Measurements from ENCODE around the gene ELP6.
"Not testable (repeated sequence)": the region's sequence is repeated elsewhere in the genome, so short reads cannot be mapped to it uniquely, and the experiment has no call there.

Gene ELP6

GRCh38 chr3:47485812-47486211 is 27.7 kb downstream of the ELP6 start:
- Histone ChIP-seq H3K9me3 (ENCODE audit: control insufficient read depth, low read length) (no peaks in the 10 kb centered on the region), H3K4me3 (ENCODE audit: insufficient read depth, low read depth, low read length) (no peak overlapping the region), H3K27me3 (ENCODE audit: control insufficient read depth, insufficient read depth, low read length, poor library complexity, severe bottlenecking) (no peaks in the 10 kb centered on the region), H3K27ac (ENCODE audit: insufficient read depth, low read depth, low read length, poor library complexity, severe bottlenecking) (no peak overlapping the region), H3K36me3 (ENCODE audit: control insufficient read depth, insufficient read depth, low read length) (no peaks in the 10 kb centered on the region), H3K4me1 (ENCODE audit: control insufficient read depth, insufficient read depth, low read length) (peaks cover 6% of the 10 kb centered on the region)
- 86 to 100% methylated on average over 1 to 3 of the region's 3 CpGs for whole genome bisulfite sequencing, 2 experiments

DNA sequence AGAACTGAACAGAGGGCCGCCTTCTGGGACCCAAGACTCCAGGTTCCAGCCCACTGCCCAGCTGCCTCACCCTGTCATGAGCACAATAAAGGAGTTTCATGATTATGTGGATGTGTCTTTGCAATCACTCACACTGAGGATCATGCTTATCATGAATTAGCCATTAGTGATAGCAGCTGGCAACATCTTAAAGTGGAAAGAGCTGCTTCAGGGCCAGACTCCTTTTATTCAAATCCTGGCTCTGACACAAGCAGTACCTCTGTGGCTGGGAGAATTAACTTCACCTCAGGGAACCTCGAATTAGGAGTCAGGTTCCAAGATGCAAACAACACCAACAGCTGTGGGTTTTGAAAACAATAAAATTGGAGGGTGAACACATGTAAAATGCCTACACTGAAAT is 31.1 kb downstream of the ELP6 start:
- Histone ChIP-seq H3K4me1 (ENCODE audit: control insufficient read depth, insufficient read depth, low read length) (peaks cover 6% of the 10 kb centered on the region), H3K27ac (ENCODE audit: insufficient read depth, low read depth, low read length, poor library complexity, severe bottlenecking) (no peak overlapping the region), H3K27me3 (ENCODE audit: control insufficient read depth, insufficient read depth, low read length, poor library complexity, severe bottlenecking) (no peaks in the 10 kb centered on the region), H3K9me3 (ENCODE audit: control insufficient read depth, low read length) (no peaks in the 10 kb centered on the region), H3K36me3 (ENCODE audit: control insufficient read depth, insufficient read depth, low read length) (no peaks in the 10 kb centered on the region), H3K4me3 (ENCODE audit: insufficient read depth, low read depth, low read length) (no peak overlapping the region)
- WGBS, 2 experiments: 18 to 19% methylated on average over 2 of the region's 2 CpGs

DNA sequence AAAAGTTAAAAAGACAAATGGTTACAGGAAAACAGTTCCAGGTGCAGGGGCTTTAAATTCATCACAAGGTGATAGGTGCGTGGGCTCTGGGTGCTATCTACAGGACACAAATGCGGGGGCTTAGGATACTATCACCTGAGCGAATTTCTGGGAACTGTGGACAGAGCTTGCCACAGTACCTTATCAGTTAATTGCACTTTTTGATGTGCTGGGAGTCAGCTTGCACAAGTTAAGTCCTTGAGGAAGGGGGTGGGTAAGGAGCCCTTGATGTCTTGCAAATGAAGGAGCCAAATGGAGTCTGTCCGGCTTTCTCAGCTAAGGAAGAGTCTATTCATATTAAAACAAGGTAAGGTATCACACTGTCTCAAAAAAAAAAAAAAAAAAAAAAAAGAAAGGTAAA is 31.7 kb downstream of the ELP6 start:
- not testable (repeated sequence) for H3K4me3 ChIP-seq (ENCODE audit: insufficient read depth, low read depth, low read length); H3K36me3 ChIP-seq (ENCODE audit: control insufficient read depth, insufficient read depth, low read length); H3K27me3 ChIP-seq (ENCODE audit: control insufficient read depth, insufficient read depth, low read length, poor library complexity, severe bottlenecking); H3K9me3 ChIP-seq (ENCODE audit: control insufficient read depth, low read length); H3K4me1 ChIP-seq (ENCODE audit: control insufficient read depth, insufficient read depth, low read length); H3K27ac ChIP-seq (ENCODE audit: insufficient read depth, low read depth, low read length, poor library complexity, severe bottlenecking)
- 22% methylated on average over 3 to 4 of the region's 4 CpGs for WGBS, 2 experiments

DNA sequence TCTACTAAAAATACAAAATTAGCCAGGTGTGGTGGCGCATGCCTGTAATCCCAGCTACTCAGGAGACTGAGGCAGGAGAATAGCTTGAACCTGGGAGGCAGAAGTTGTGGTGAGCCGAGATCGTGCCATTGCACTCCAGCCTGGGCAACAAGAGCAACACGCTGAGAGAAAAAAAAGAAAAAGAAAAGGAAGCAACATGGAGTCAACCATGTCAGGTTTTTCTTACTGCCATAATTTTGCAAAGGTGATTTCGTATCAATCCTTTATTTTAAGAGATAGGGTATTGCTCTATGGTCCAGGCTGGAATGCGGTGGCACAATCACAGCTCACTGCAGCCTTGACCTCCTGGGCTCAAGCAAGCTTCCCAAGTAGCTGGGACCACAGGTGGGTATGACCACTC is 33.2 kb downstream of the ELP6 start:
- H3K4me1 ChIP-seq (ENCODE audit: control insufficient read depth, insufficient read depth, low read length); H3K4me3 ChIP-seq (ENCODE audit: insufficient read depth, low read depth, low read length); H3K27me3 ChIP-seq (ENCODE audit: control insufficient read depth, insufficient read depth, low read length, poor library complexity, severe bottlenecking); H3K9me3 ChIP-seq (ENCODE audit: control insufficient read depth, low read length); H3K27ac ChIP-seq (ENCODE audit: insufficient read depth, low read depth, low read length, poor library complexity, severe bottlenecking); H3K36me3 ChIP-seq (ENCODE audit: control insufficient read depth, insufficient read depth, low read length): not testable (repeated sequence)
- WGBS, 2 experiments: 93 to 96% methylated on average over 6 of the region's 6 CpGs

GRCh38 chr3:47479826-47480160 is 33.7 kb downstream of the ELP6 start:
- Histone ChIP-seq H3K36me3 (ENCODE audit: control insufficient read depth, insufficient read depth, low read length) (no peaks in the 10 kb centered on the region), H3K27me3 (ENCODE audit: control insufficient read depth, insufficient read depth, low read length, poor library complexity, severe bottlenecking) (no peaks in the 10 kb centered on the region), H3K27ac (ENCODE audit: insufficient read depth, low read depth, low read length, poor library complexity, severe bottlenecking) (no peak overlapping the region), H3K4me1 (ENCODE audit: control insufficient read depth, insufficient read depth, low read length) (peaks cover 6% of the 10 kb centered on the region), H3K4me3 (ENCODE audit: insufficient read depth, low read depth, low read length) (no peak overlapping the region), H3K9me3 (ENCODE audit: control insufficient read depth, low read length) (no peaks in the 10 kb centered on the region)
- 85 to 100% methylated on average over 2 of the region's 2 CpGs for WGBS, 2 experiments

DNA sequence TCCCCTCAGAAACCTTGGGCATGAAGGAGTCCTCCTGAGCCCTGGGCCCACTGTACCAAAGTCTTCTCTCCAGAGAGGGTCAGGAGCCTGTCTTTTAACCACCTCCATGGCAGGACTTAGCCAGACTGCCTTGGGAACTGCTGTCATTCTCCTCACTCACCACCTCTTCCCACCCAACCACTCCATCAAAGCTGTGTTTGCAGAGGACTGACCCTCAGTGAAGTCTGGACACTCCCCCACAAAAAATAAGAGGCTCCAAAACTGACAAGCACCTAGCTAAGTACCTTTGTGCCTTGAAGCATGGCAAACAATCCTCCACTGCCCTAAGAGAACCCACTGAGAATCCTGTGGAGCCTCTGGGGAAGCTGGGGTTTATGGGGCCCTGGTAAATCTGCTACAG is 35.5 kb downstream of the ELP6 start:
- Histone ChIP-seq H3K4me1 (ENCODE audit: control insufficient read depth, insufficient read depth, low read length) (peaks cover 6% of the 10 kb centered on the region), H3K27ac (ENCODE audit: insufficient read depth, low read depth, low read length, poor library complexity, severe bottlenecking) (no peak overlapping the region), H3K9me3 (ENCODE audit: control insufficient read depth, low read length) (no peaks in the 10 kb centered on the region), H3K36me3 (ENCODE audit: control insufficient read depth, insufficient read depth, low read length) (no peaks in the 10 kb centered on the region), H3K4me3 (ENCODE audit: insufficient read depth, low read depth, low read length) (no peak overlapping the region), H3K27me3 (ENCODE audit: control insufficient read depth, insufficient read depth, low read length, poor library complexity, severe bottlenecking) (no peaks in the 10 kb centered on the region)

GRCh38 chr3:47476644-47477199 is 36.8 kb downstream of the ELP6 start:
- WGBS, 2 experiments: 93% methylated on average over 11 of the region's 11 CpGs
- H3K36me3 ChIP-seq (ENCODE audit: control insufficient read depth, insufficient read depth, low read length): no peaks in the 10 kb centered on the region
- H3K9me3 ChIP-seq (ENCODE audit: control insufficient read depth, low read length): no peaks in the 10 kb centered on the region
- H3K4me3 ChIP-seq (ENCODE audit: insufficient read depth, low read depth, low read length): peak overlapping the region; percentile 62
- H3K4me1 ChIP-seq (ENCODE audit: control insufficient read depth, insufficient read depth, low read length): peaks cover under 1% of the 10 kb centered on the region
- no peak overlapping the region for H3K27ac ChIP-seq (ENCODE audit: insufficient read depth, low read depth, low read length, poor library complexity, severe bottlenecking)
- H3K27me3 ChIP-seq (ENCODE audit: control insufficient read depth, insufficient read depth, low read length, poor library complexity, severe bottlenecking): no peaks in the 10 kb centered on the region

DNA sequence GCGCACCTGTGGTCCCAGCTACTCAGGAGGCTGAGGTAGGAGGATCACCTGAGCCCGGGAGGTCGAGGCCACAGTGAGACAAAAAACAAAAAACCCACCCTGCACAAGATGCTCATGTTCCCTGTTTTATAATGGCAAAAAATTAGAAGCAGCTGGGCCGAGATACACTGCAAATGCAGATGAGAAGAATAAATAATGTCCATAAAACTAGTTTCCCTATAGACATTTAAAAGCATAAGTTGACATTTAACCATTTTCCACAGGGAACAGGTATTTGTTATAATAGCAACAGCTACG is 37.2 kb downstream of the ELP6 start:
- Histone ChIP-seq H3K4me1 (ENCODE audit: control insufficient read depth, insufficient read depth, low read length) (no peaks in the 10 kb centered on the region), H3K27ac (ENCODE audit: insufficient read depth, low read depth, low read length, poor library complexity, severe bottlenecking) (no peak overlapping the region), H3K9me3 (ENCODE audit: control insufficient read depth, low read length) (no peaks in the 10 kb centered on the region), H3K4me3 (ENCODE audit: insufficient read depth, low read depth, low read length) (peak overlapping the region; percentile 62), H3K36me3 (ENCODE audit: control insufficient read depth, insufficient read depth, low read length) (no peaks in the 10 kb centered on the region), H3K27me3 (ENCODE audit: control insufficient read depth, insufficient read depth, low read length, poor library complexity, severe bottlenecking) (no peaks in the 10 kb centered on the region)
- WGBS, 2 experiments: 78 to 89% methylated on average over 4 to 5 of the region's 5 CpGs

DNA sequence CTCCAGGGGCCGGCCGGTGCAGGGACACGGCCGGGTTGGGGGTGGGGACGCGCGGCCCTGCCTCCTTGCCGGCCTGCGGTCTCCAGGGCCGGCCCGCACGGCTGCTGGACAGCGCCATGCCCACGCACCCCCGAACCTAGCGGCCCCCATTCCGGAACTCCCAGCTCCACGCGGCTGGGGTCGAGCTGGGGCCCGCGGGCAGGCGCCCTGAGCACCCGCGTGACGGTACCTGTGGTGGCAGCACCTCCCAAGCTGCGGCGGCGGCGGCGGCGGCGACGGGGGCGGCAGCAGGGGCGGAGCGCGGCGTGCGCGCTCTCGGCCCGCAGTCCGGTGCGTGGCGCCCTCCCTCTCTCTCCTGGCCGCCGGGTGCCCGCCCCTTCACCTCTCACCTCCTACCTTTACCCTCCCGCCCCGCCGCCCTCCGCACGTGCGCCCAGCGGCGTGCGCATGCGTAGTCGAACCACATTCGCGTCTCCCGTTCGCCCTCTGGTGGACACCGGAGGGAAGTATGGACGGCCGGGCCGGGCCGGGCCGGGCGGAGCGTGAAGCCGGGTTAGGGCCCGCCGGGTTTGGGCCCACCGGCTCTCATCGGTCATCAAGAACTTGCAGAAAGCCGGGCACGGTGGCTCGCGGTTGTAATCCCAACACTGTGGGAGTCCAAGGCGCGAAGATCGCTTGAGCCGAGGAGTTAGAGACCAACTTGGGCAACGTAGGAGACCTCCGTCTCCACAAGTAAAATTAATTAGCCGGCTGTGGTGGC is 37.8 kb downstream of the ELP6 start, which contains the start of gene SCAP:
Gene SCAP, minus strand, starts transcription at position 372 of the 760 bp plus-strand sequence. CDS start 32,948 bp downstream, outside the sequence.
- Histone ChIP-seq H3K9me3 (ENCODE audit: control insufficient read depth, low read length) (no peaks in the 10 kb centered on the region), H3K36me3 (ENCODE audit: control insufficient read depth, insufficient read depth, low read length) (no peaks in the 10 kb centered on the region), H3K4me3 (ENCODE audit: insufficient read depth, low read depth, low read length) (peak within 1 kb of the TSS; percentile 62), H3K27ac (ENCODE audit: insufficient read depth, low read depth, low read length, poor library complexity, severe bottlenecking) (peak within 1 kb of the TSS; percentile 77), H3K4me1 (ENCODE audit: control insufficient read depth, insufficient read depth, low read length) (no peaks in the 10 kb centered on the region), H3K27me3 (ENCODE audit: control insufficient read depth, insufficient read depth, low read length, poor library complexity, severe bottlenecking) (no peaks in the 10 kb centered on the region)
- 7% methylated on average over 88 of the region's 88 CpGs for WGBS, 2 experiments

DNA sequence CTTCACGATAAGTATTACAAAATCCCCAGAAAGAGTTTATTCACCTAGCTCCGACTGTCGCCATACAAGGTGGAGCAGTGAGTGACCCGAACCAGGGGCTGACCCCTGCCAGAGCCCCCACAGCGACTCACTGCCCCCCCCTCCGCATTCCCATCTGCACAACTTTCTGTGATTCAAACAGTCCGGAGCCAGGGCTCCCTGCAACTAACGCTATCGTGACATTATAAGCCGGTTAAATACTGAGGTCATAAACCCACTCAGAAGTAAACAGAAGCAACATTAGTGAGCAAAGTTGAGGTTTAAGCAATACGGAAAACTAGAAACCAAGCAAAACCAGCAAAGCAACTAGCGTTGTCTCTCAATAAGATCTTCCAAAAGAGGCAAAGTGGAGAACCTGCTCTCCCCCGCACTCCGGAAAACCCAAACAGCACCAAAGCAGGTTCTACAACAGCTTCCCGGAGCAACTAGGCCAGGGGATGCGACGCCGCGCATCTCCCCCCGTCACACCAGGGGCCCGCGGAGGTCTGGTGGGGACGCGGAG is 38.4 kb downstream of the ELP6 start:
- Histone ChIP-seq H3K27ac (ENCODE audit: insufficient read depth, low read depth, low read length, poor library complexity, severe bottlenecking) (peak overlapping the region; percentile 77), H3K27me3 (ENCODE audit: control insufficient read depth, insufficient read depth, low read length, poor library complexity, severe bottlenecking) (no peaks in the 10 kb centered on the region), H3K9me3 (ENCODE audit: control insufficient read depth, low read length) (no peaks in the 10 kb centered on the region), H3K4me3 (ENCODE audit: insufficient read depth, low read depth, low read length) (peak overlapping the region; percentile 62), H3K36me3 (ENCODE audit: control insufficient read depth, insufficient read depth, low read length) (no peaks in the 10 kb centered on the region), H3K4me1 (ENCODE audit: control insufficient read depth, insufficient read depth, low read length) (no peaks in the 10 kb centered on the region)
- 2% methylated on average over 24 of the region's 24 CpGs for WGBS, 2 experiments
